GM18870 (cell line): ENCODE results near the gene TOR1AIP2.

Experiments
- ATAC-seq: cut with Tn5 transposase; IDR thresholded peaks from one replicate; pipeline ENCODE4 v1.9.1; 2021; ENCODE audit warnings: moderate library complexity; ENCODE audit not compliant: unreplicated experiment

TOR1AIP2 gene

DNA sequence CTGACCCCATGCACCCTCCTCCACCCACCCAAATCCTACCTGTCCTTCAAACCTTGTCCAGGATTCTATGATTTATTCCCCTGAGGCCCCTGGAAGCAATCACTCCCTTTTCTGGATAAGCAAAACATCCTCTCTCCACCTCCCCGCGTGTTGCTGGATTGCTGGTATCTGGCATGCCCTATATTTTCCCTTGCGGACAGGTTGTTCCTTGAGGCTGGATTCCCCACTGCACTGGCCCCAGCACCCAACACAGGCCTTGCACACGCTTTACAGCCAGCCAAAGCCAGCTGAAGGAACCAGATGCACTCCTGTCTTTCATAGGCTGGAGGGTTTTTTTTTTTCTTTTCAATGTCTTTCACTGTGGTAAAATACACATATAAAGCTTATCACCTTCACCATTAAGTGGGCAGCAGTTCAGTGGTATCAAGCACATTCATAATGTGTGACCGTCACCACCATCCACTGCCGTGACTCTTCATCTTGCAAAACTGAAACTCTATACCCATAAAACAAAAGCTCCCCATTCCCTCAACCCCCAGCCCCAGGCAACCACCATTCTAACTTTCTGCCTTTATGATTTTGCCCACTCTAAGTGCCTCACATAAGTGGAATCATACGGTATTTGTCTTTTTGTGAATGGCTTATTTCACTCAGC lies 50.9 kb downstream of the TOR1AIP2 start:
- no peak for ATAC-seq

GRCh38 chr1:179825798-179826460 lies 51.7 kb downstream of the TOR1AIP2 start:
- ATAC-seq, result no peak

DNA sequence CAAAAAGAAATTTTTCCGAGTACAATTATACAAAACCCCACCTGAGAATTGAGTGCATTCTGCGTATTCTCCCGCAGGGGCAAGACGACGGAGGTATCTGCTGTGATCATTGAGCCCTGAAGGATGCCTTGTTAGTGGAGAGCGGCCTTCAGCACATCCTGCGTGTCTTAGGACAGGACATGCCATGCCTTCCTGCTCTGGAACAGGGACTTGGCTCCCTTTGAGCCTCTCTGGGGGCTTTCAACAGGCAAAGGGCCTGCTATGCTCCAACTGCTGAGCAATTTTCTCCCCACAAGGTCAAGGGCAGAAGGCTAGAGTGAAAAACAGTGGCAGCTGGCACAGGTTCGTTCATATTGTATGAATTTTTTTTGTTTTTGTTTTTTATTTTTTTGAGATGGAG lies 52.4 kb downstream of the TOR1AIP2 start:
- no peak for ATAC-seq

- ATAC-seq, result no peak
Measured at GRCh38 chr1:179824265-179824664, 53.3 kb downstream of the TOR1AIP2 start.

DNA sequence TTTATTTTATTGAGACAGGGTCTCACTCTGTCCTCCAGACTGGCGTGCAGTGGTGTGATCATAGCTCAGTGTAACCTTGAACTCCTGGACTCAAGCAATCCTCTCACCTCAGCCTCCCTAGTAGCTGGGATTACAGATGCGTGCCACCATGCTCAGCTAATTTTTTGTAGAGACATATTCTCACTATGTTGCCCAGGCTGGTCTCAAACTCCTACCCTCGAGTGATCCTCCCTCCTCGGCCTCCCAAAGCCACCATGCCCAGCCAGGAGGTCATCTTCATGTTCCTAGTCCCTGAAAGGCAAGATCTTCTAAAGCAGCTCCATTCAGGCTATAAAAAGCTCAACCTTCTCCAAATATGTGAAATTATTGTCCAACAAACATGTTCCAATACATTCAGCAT lies 53.9 kb downstream of the TOR1AIP2 start:
- ATAC-seq, result no peak

GRCh38 chr1:179822065-179822464 lies 55.5 kb downstream of the TOR1AIP2 start:
- ATAC-seq, result no peak

GRCh38 chr1:179821524-179821923 lies 56.1 kb downstream of the TOR1AIP2 start:
- no peak for ATAC-seq

- no peak for ATAC-seq
Measured at GRCh38 chr1:179820226-179820970, 57.2 kb downstream of the TOR1AIP2 start.

- no peak for ATAC-seq
Measured at GRCh38 chr1:179818743-179819173, 58.8 kb downstream of the TOR1AIP2 start.

GRCh38 chr1:179818260-179818659 lies 59.3 kb downstream of the TOR1AIP2 start:
- ATAC-seq, result no peak

DNA sequence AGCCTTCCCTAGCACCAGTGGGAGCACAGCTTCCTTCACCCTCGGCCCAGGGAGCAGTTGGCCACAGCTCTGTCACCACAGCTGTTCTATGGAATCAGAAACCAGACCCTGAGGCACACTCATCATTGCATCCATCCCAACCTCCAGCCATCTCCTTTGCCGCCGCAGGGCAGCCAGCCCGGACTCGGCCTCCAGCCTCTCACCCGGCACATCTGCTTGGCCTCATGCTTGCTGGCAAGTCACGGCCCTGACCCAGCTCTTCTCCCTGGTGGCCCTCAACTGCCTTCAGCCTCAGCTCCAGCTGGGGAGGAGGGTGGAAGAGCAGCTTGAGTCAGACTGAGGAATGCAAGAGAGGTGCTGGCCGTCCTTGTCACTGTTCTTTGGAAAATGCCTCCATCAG lies 59.8 kb downstream of the TOR1AIP2 start:
- ATAC-seq, result no peak

GRCh38 chr1:179817056-179817455 lies 60.5 kb downstream of the TOR1AIP2 start:
- no peak for ATAC-seq

GRCh38 chr1:179816196-179816960 lies 61.2 kb downstream of the TOR1AIP2 start:
- no peak for ATAC-seq

DNA sequence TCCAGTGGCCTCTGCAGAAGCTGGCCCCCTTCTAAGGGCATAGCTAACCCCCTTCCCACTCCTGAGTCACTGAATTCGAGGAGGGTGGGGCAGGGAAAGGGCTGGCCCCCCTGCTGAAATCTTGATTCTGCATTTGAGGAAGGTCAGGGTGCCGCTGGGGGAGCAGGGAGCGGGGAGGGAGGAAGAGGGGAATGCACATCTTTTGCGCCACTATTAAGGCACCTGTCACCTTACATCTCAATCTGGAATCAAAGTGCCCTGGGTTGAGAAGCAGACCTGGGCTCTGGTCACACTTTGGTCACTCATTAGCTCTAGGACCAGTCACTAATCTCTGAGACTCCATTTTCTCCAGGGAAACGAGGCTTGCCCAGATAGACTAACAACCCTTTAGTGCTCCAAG lies 62.0 kb downstream of the TOR1AIP2 start:
- ATAC-seq, result no peak

DNA sequence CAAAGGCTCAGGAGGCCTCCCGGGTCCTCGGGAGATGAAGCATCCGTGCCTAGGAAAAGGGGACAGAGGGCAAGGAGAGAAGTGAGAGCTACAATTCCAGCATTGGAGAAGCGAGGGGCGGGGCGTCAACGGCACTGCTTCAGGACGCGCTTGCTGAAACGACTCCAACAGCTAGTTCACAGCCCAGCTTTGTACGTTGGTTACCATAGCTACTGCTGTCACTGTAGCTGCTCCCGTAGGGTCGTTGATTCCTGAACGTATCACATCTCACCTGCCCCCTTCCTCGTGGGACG lies 63.1 kb downstream of the TOR1AIP2 start:
- peak; percentile 28 for ATAC-seq

DNA sequence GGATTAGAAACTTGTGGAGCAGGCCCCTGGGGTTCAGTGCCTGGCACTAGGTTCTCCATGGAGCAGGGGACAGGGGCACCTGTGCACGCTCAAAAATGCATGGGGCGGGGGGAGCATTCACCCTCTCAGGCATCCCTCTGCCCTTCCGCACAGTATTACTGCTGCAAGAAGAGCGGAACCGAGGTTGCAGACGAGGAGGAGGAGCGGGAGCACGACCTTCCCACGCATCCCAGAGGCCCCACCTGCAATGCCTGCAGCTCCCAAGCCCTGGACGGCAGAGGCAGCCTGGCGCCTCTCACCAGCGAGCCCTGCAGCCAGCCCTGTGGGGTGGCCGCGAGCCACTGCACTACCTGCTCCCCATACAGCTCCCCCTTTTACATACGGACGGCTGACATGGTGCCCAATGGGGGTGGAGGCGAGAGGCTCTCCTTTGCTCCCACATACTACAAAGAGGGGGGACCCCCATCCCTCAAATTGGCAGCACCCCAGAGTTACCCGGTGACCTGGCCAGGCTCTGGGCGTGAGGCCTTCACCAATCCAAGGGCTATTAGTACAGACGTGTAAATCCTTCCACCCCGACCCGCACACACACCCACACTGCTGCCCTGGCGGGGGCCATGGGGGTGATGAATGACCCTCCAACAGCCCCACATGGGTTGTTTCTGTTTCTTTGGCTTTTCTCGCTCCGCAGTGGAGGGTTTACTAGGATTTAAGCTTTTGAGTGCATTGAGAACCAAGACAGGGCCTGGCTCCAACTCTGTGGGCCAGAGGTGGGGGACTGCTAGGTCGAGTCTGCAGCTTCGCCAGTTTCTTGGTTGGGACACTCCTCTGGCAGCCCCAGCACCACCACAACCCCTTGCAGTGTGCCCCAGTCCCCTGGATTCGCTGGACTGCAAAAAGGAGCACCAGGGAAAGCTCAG lies 63.7 kb downstream of the TOR1AIP2 start:
- no peak for ATAC-seq

GRCh38 chr1:179812501-179813292 lies 64.9 kb downstream of the TOR1AIP2 start:
- no peak for ATAC-seq

GRCh38 chr1:179810367-179810715 lies 67.3 kb downstream of the TOR1AIP2 start:
- ATAC-seq, result no peak

DNA sequence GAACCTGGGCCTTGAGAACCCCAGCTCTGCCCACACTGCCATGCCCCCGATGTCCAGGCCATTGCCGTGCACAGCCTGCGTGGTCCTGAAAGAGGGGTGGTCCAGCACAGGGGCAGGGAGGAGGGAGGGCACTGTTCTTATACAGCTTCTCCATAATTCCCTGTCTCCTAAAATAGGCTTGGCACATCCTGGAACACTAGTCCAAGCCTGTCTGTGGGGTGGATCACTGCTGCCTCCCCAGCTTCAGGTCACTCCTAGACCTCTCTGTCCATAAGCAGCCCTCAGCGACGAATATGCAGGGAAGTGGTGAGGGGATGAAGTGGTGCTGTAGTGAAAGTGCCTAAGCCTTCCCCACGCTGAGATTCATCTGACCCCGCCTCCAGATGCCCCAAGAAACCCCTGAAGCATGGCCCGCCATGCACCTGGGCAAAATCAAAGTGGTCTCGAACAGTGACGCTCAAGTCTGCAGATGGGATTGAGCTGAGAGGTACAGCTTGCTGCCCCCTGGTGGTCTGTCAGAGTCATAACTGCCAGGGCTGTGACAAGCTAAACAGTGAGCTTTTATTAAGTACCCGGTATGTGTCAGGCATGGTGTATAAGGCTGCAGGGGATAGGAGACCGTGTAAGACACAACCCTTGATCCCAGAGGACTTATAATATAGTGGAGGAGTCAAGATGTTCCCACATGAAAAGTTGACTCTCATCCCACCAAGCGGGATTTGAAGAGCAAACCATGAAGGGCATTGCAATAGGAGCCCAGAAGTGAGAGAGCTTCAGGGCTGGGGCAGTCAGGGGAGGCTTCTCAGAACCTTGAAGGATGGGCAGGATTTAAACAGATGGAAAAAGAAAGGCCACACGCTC lies 67.9 kb downstream of the TOR1AIP2 start:
- ATAC-seq, result peak; percentile 79
